ENCODE data around the gene EIF4E. TPM values are rescaled to one million over a fixed set of nuclear protein-coding genes. Genes with fewer than 3 reads are reported as not detected.
"Not testable (repeated sequence)": the region's sequence is repeated elsewhere in the genome, so short reads cannot be mapped to it uniquely, and the experiment has no call there.

Gene EIF4E
- polyA plus RNA-seq, 2 donors = 16.7 to 56.1 TPM

DNA sequence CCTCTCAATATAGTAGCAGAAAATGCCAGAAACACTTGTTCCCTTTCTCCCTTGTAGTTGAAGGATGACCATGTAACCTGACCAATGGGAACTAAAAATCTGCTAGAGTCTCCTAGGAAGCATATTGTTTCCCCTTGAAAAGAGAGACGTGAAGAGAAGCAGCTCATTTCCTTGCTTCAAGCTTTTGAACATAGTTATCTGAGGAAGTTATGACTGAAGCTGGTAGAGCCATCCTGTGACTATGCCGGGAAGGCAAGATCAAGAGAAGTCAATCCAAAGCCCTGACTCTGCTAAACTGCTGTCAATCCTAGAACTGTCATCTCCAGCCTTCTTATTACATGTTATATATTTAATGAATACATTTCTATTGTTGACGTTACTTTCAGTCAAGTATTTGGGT lies 66.6 kb downstream of the EIF4E start:
- H3K4me3 ChIP-seq (ENCODE audit: low read depth in 1 of 2, low read length in 2 of 2) = no peak overlapping the region
- no peaks in the 10 kb centered on the region for H3K36me3 ChIP-seq (ENCODE audit: control insufficient read depth in 2 of 2, insufficient read depth in 2 of 2, low read length in 1 of 2)
- 78 to 86% methylated on average over 3 of the region's 3 CpGs for WGBS, 2 donors
- no peaks in the 10 kb centered on the region for H3K4me1 ChIP-seq (ENCODE audit: control insufficient read depth in 2 of 2, insufficient read depth in 2 of 2, low read length in 1 of 2)
- H3K27me3 ChIP-seq (ENCODE audit: control insufficient read depth in 1 of 2, insufficient read depth in 2 of 2, low read length in 2 of 2) = no peaks in the 10 kb centered on the region
- H3K9me3 ChIP-seq (ENCODE audit: control insufficient read depth in 2 of 2, insufficient read depth in 1 of 2, low read depth in 1 of 2, low read length in 1 of 2) = no peaks in the 10 kb centered on the region
- no peak overlapping the region for H3K27ac ChIP-seq (ENCODE audit: low read depth in 2 of 2, low read length in 1 of 2)

DNA sequence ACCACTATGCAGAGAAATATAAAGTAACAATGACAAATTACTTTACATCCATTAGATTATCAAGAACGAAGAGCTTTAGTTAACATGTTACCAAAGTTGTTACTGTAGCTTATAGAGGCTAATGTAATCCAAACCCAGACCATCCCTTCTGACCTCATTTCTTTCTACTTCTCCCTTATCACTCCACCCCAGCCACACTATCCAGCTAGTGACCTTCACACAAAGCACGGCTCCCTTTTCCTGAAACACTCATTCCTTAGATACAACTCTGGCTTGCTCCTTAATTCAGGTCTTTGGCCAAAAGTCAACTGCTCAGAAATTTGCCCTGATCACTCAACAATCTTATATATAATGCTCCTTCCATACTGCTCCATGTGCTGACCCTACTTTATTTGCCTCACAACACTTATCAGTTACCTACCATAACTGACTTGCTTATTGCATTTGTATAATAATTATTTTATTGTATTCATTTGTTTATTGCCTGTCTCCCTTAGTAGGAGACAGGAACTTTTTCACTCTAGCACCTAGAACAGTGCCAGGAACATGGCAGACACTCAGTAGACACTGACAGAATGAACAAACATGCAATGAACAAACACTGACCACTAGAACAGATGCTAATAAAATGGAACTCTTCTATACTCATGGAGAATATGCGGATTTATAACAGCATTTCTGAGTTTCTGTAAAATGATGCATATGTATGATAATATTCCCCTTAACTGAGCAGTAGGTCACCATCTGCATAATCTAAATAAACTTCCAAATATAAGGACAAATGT lies 67.6 kb downstream of the EIF4E start:
- no peak overlapping the region for H3K4me3 ChIP-seq (ENCODE audit: low read depth in 1 of 2, low read length in 2 of 2)
- H3K4me1 ChIP-seq (ENCODE audit: control insufficient read depth in 2 of 2, insufficient read depth in 2 of 2, low read length in 1 of 2) = no peaks in the 10 kb centered on the region
- H3K36me3 ChIP-seq (ENCODE audit: control insufficient read depth in 2 of 2, insufficient read depth in 2 of 2, low read length in 1 of 2) = no peaks in the 10 kb centered on the region
- 74 to 79% methylated on average over 3 of the region's 3 CpGs for WGBS, 2 donors
- no peaks in the 10 kb centered on the region for H3K9me3 ChIP-seq (ENCODE audit: control insufficient read depth in 2 of 2, insufficient read depth in 1 of 2, low read depth in 1 of 2, low read length in 1 of 2)
- no peaks in the 10 kb centered on the region for H3K27me3 ChIP-seq (ENCODE audit: control insufficient read depth in 1 of 2, insufficient read depth in 2 of 2, low read length in 2 of 2)
- no peak overlapping the region for H3K27ac ChIP-seq (ENCODE audit: low read depth in 2 of 2, low read length in 1 of 2)

DNA sequence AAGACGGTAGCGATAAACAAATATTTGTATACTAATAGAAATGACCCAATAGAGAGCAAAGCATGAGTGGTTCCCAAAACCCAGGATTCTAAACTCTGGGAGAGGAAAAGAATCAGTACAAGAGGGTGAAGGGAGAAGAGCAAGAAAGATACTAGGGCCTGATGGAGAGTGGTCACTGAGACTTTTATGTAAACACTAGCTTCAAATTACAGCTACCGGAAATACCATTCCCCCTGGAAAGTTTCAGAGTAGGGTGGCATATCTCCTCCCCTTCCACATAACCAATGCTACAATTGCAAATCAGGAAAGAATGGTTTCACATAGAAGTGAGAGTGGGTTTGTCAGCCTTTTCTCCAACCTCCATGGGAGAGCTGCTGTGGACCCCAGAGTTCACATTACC lies 77.1 kb downstream of the EIF4E start:
- no peak overlapping the region for H3K27ac ChIP-seq (ENCODE audit: low read depth in 2 of 2, low read length in 1 of 2)
- H3K4me3 ChIP-seq (ENCODE audit: low read depth in 1 of 2, low read length in 2 of 2) = no peak overlapping the region
- H3K36me3 ChIP-seq (ENCODE audit: control insufficient read depth in 2 of 2, insufficient read depth in 2 of 2, low read length in 1 of 2) = no peaks in the 10 kb centered on the region
- H3K4me1 ChIP-seq (ENCODE audit: control insufficient read depth in 2 of 2, insufficient read depth in 2 of 2, low read length in 1 of 2) = no peaks in the 10 kb centered on the region
- H3K9me3 ChIP-seq (ENCODE audit: control insufficient read depth in 2 of 2, insufficient read depth in 1 of 2, low read depth in 1 of 2, low read length in 1 of 2) = no peaks in the 10 kb centered on the region
- H3K27me3 ChIP-seq (ENCODE audit: control insufficient read depth in 1 of 2, insufficient read depth in 2 of 2, low read length in 2 of 2) = no peaks in the 10 kb centered on the region
- 69 to 84% methylated on average over 3 of the region's 3 CpGs for WGBS, 2 donors

DNA sequence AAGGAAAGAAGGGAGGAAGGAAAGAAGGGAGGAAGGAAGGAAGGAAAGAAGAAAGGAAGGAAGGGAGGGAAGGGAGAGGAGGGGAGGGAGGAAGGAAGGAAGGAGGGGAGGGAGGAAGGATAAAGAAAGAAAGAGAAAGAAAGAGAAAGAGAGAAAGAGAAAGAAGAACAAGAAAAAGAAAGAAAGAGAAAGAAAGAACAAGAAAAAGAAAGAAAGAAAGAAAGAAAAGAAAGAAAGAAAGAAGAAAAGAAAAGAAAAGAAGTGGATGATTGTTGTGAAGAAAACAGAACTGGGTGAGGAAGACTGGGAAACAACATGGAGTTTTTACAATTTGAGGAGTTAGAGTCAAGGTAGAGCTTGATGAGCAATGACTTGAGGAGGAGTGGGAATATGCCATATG lies 78.0 kb downstream of the EIF4E start:
- Histone ChIP-seq H3K4me1 (ENCODE audit: control insufficient read depth in 2 of 2, insufficient read depth in 2 of 2, low read length in 1 of 2) (no peaks in the 10 kb centered on the region), H3K27me3 (ENCODE audit: control insufficient read depth in 1 of 2, insufficient read depth in 2 of 2, low read length in 2 of 2) (no peaks in the 10 kb centered on the region), H3K27ac (ENCODE audit: low read depth in 2 of 2, low read length in 1 of 2) (no peak overlapping the region), H3K9me3 (ENCODE audit: control insufficient read depth in 2 of 2, insufficient read depth in 1 of 2, low read depth in 1 of 2, low read length in 1 of 2) (no peaks in the 10 kb centered on the region), H3K36me3 (ENCODE audit: control insufficient read depth in 2 of 2, insufficient read depth in 2 of 2, low read length in 1 of 2) (no peaks in the 10 kb centered on the region), H3K4me3 (ENCODE audit: low read depth in 1 of 2, low read length in 2 of 2) (no peak overlapping the region)

DNA sequence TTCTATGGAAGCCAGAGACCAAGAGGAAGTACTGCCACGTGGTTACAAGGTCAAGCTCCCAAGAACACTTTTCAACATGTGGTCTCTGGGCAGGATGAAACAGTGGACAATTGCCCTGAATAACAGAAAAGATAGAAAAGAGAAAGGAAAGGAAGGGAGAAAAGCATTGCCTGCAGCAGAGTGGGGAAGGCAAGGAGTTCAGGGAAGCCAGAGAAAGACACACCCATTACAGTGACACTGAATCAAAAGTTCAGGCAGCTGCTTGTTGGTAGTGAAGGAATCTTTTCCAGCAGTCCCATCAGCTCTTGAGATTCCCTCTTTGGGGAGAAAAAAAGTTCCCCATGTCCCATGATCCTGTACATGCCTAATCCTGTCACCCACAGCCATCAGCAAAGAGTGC lies 80.5 kb downstream of the EIF4E start:
- H3K36me3 ChIP-seq (ENCODE audit: control insufficient read depth in 2 of 2, insufficient read depth in 2 of 2, low read length in 1 of 2) = no peaks in the 10 kb centered on the region
- 72 to 79% methylated on average over 1 of the region's 1 CpG for WGBS, 2 donors
- H3K9me3 ChIP-seq (ENCODE audit: control insufficient read depth in 2 of 2, insufficient read depth in 1 of 2, low read depth in 1 of 2, low read length in 1 of 2) = no peaks in the 10 kb centered on the region
- H3K4me3 ChIP-seq (ENCODE audit: low read depth in 1 of 2, low read length in 2 of 2) = no peak overlapping the region
- no peaks in the 10 kb centered on the region for H3K27me3 ChIP-seq (ENCODE audit: control insufficient read depth in 1 of 2, insufficient read depth in 2 of 2, low read length in 2 of 2)
- no peaks in the 10 kb centered on the region for H3K4me1 ChIP-seq (ENCODE audit: control insufficient read depth in 2 of 2, insufficient read depth in 2 of 2, low read length in 1 of 2)
- H3K27ac ChIP-seq (ENCODE audit: low read depth in 2 of 2, low read length in 1 of 2) = no peak overlapping the region

DNA sequence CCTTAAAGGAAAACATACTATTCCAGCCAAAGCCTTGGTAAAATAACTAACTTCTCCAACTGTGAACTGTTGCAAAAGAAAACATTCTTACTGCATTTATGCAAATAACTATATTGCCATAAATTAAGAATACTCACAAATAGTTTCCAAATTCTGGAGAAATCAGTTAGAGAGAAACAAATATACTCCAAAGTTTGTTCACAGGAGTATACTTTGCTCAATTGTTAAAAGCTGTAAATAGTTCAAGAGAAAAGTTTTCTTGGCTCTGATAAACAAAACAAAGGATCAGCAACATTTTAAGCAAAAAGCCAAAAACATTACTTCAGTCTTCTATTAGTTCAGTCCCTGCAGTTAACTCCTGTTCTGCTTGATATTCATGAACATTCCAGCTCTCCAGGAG lies 83.0 kb downstream of the EIF4E start:
- Histone ChIP-seq H3K27me3 (ENCODE audit: control insufficient read depth in 1 of 2, insufficient read depth in 2 of 2, low read length in 2 of 2) (no peaks in the 10 kb centered on the region), H3K4me3 (ENCODE audit: low read depth in 1 of 2, low read length in 2 of 2) (no peak overlapping the region), H3K27ac (ENCODE audit: low read depth in 2 of 2, low read length in 1 of 2) (no peak overlapping the region), H3K4me1 (ENCODE audit: control insufficient read depth in 2 of 2, insufficient read depth in 2 of 2, low read length in 1 of 2) (no peaks in the 10 kb centered on the region), H3K9me3 (ENCODE audit: control insufficient read depth in 2 of 2, insufficient read depth in 1 of 2, low read depth in 1 of 2, low read length in 1 of 2) (no peaks in the 10 kb centered on the region), H3K36me3 (ENCODE audit: control insufficient read depth in 2 of 2, insufficient read depth in 2 of 2, low read length in 1 of 2) (no peaks in the 10 kb centered on the region)

DNA sequence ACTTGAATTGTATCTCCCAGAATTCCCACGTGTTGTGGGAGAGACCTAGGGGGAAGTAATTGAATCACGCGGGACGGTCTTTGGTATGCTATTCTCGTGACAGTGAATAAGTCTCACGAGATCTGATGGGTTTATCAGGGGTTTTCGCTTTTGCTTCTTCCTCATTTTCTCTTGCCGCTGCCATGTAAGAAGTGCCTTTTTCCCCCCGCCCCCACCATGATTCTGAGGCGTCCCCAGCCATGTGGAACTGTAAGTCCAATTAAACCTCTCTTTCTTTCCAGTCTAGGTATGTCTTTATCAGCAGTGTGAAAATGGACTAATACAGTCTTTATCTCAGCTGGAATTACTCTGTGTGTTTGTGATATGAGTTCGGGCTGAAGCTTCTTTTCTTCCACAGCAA lies 86.0 kb downstream of the EIF4E start:
- not testable (repeated sequence) for H3K9me3 ChIP-seq (ENCODE audit: control insufficient read depth in 2 of 2, insufficient read depth in 1 of 2, low read depth in 1 of 2, low read length in 1 of 2); H3K4me3 ChIP-seq (ENCODE audit: low read depth in 1 of 2, low read length in 2 of 2); H3K36me3 ChIP-seq (ENCODE audit: control insufficient read depth in 2 of 2, insufficient read depth in 2 of 2, low read length in 1 of 2); H3K27ac ChIP-seq (ENCODE audit: low read depth in 2 of 2, low read length in 1 of 2); H3K27me3 ChIP-seq (ENCODE audit: control insufficient read depth in 1 of 2, insufficient read depth in 2 of 2, low read length in 2 of 2); H3K4me1 ChIP-seq (ENCODE audit: control insufficient read depth in 2 of 2, insufficient read depth in 2 of 2, low read length in 1 of 2)
- 87 to 89% methylated on average over 11 of the region's 11 CpGs for WGBS, 2 donors

DNA sequence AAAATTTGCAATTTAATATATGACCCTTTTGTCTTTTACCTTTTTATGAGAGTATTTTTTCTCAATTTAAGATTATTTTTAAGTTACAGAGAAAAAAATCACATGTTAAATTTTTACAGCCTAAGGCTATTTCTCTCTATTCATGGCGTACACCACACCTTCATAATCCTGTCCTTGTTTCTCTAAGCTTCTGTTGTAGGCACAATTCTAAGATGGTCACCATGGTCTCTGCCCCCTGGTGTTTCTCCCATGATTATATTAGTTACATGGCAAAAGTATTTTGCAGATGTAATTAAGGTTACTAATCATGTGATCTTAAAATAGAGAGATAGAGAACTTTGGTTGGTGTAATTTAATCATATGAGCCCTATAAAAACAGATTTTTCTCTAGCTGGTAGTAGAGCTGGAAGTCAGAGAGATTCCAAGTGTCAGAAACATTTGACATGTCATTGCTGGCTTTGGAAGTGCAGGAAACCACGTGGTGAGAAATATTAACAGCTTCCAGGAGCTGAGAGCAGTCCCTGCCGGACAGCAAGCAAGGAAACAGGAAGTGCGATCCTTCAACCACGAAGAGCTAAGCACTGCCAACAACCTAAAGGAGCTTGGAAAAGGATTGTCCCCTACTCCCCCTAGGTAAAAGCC lies 89.8 kb downstream of the EIF4E start:
- Histone ChIP-seq H3K4me1 (ENCODE audit: control insufficient read depth in 2 of 2, insufficient read depth in 2 of 2, low read length in 1 of 2) (no peaks in the 10 kb centered on the region), H3K36me3 (ENCODE audit: control insufficient read depth in 2 of 2, insufficient read depth in 2 of 2, low read length in 1 of 2) (no peaks in the 10 kb centered on the region), H3K27me3 (ENCODE audit: control insufficient read depth in 1 of 2, insufficient read depth in 2 of 2, low read length in 2 of 2) (no peaks in the 10 kb centered on the region), H3K27ac (ENCODE audit: low read depth in 2 of 2, low read length in 1 of 2) (no peak overlapping the region), H3K9me3 (ENCODE audit: control insufficient read depth in 2 of 2, insufficient read depth in 1 of 2, low read depth in 1 of 2, low read length in 1 of 2) (no peaks in the 10 kb centered on the region), H3K4me3 (ENCODE audit: low read depth in 1 of 2, low read length in 2 of 2) (no peak overlapping the region)
- WGBS, 2 donors = 38 to 48% methylated on average over 5 of the region's 5 CpGs

DNA sequence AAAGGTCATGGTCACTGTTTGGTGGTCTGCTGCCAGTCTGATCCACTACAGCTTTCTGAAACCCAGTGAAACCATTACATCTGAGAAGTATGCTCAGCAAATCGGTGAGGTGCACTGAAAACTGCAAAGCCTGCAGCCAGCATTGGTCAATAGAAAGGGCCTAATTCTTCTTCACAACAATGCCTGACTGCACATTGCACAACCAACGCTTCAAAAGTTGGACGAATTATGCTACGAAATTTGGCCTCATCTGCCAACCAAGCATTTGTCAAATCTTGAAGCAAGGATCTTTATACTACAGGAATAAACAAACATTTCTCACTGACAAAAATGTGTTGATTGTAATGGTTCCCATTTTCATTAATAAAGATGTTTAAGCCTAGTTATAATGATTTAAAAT lies 90.4 kb downstream of the EIF4E start:
- Histone ChIP-seq H3K27ac (ENCODE audit: low read depth in 2 of 2, low read length in 1 of 2) (no peak overlapping the region), H3K36me3 (ENCODE audit: control insufficient read depth in 2 of 2, insufficient read depth in 2 of 2, low read length in 1 of 2) (no peaks in the 10 kb centered on the region), H3K4me1 (ENCODE audit: control insufficient read depth in 2 of 2, insufficient read depth in 2 of 2, low read length in 1 of 2) (no peaks in the 10 kb centered on the region), H3K4me3 (ENCODE audit: low read depth in 1 of 2, low read length in 2 of 2) (no peak overlapping the region), H3K27me3 (ENCODE audit: control insufficient read depth in 1 of 2, insufficient read depth in 2 of 2, low read length in 2 of 2) (no peaks in the 10 kb centered on the region), H3K9me3 (ENCODE audit: control insufficient read depth in 2 of 2, insufficient read depth in 1 of 2, low read depth in 1 of 2, low read length in 1 of 2) (no peaks in the 10 kb centered on the region)
- WGBS, 2 donors = 61 to 75% methylated on average over 4 of the region's 4 CpGs

DNA sequence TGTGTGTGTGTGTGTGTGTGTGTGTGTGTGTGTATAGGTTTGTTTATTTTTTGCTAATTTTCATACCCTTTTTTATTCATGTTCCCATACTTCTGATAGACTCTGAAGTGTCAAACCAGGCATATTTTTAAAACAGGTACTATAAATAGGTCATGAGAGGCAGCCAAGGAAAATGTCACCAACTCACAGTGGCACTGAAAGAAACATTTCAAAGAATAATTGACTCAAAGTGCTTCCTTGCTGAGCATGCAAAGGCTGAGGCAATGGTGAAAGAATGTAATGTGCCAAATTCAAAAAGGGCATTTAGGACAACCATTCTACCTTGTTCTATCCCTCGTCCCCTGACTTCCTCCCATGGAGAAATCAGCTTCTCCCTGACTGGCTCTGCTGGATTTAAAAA lies 95.5 kb downstream of the EIF4E start:
- no peaks in the 10 kb centered on the region for H3K9me3 ChIP-seq (ENCODE audit: control insufficient read depth in 2 of 2, insufficient read depth in 1 of 2, low read depth in 1 of 2, low read length in 1 of 2)
- H3K4me3 ChIP-seq (ENCODE audit: low read depth in 1 of 2, low read length in 2 of 2) = no peak overlapping the region
- no peaks in the 10 kb centered on the region for H3K4me1 ChIP-seq (ENCODE audit: control insufficient read depth in 2 of 2, insufficient read depth in 2 of 2, low read length in 1 of 2)
- H3K27ac ChIP-seq (ENCODE audit: low read depth in 2 of 2, low read length in 1 of 2) = no peak overlapping the region
- no peaks in the 10 kb centered on the region for H3K36me3 ChIP-seq (ENCODE audit: control insufficient read depth in 2 of 2, insufficient read depth in 2 of 2, low read length in 1 of 2)
- 67 to 83% methylated on average over 1 of the region's 1 CpG for WGBS, 2 donors
- no peaks in the 10 kb centered on the region for H3K27me3 ChIP-seq (ENCODE audit: control insufficient read depth in 1 of 2, insufficient read depth in 2 of 2, low read length in 2 of 2)
